HG03442 (cell line): ENCODE results near the gene SKAP1.
"Not testable (repeated sequence)": the region's sequence is repeated elsewhere in the genome, so short reads cannot be mapped to it uniquely, and the experiment has no call there.

Experiments used
- ATAC-seq: cut with Tn5 transposase; IDR thresholded peaks from one replicate; pipeline ENCODE4 v1.9.1; 2021; ENCODE audit warnings: mild to moderate bottlenecking, moderate library complexity; ENCODE audit not compliant: unreplicated experiment

SKAP1 gene

GRCh38 chr17:48293319-48294019 lies 136.5 kb downstream of the SKAP1 start:
- ATAC-seq: no peak

GRCh38 chr17:48290378-48290777 lies 139.6 kb downstream of the SKAP1 start:
- no peak for ATAC-seq

- ATAC-seq: not testable (repeated sequence)
Observed at GRCh38 chr17:48286917-48287316, 143.1 kb downstream of the SKAP1 start.

- no peak for ATAC-seq
Observed at GRCh38 chr17:48285614-48286013, 144.4 kb downstream of the SKAP1 start.

GRCh38 chr17:48283907-48284306 lies 146.1 kb downstream of the SKAP1 start:
- no peak for ATAC-seq

- ATAC-seq: no peak
Observed at GRCh38 chr17:48283411-48283810, 146.6 kb downstream of the SKAP1 start.

- ATAC-seq: no peak
Observed at GRCh38 chr17:48282303-48282702, 147.7 kb downstream of the SKAP1 start.

GRCh38 chr17:48278760-48279491 lies 151.1 kb downstream of the SKAP1 start:
- no peak for ATAC-seq

- ATAC-seq: no peak
Observed at GRCh38 chr17:48276776-48277175, 153.2 kb downstream of the SKAP1 start.

GRCh38 chr17:48270899-48271298 lies 159.1 kb downstream of the SKAP1 start:
- ATAC-seq: no peak

GRCh38 chr17:48269209-48269608 lies 160.8 kb downstream of the SKAP1 start:
- ATAC-seq: no peak

- no peak for ATAC-seq
Observed at GRCh38 chr17:48263731-48264035, 166.3 kb downstream of the SKAP1 start.

GRCh38 chr17:48262982-48263730 lies 166.9 kb downstream of the SKAP1 start:
- ATAC-seq: no peak

- ATAC-seq: no peak
Observed at GRCh38 chr17:48261297-48261880, 168.6 kb downstream of the SKAP1 start.

- no peak for ATAC-seq
Observed at GRCh38 chr17:48259694-48260291, 170.2 kb downstream of the SKAP1 start.

GRCh38 chr17:48258331-48258730 lies 171.7 kb downstream of the SKAP1 start:
- ATAC-seq: no peak

- ATAC-seq: no peak
Observed at GRCh38 chr17:48255759-48256158, 174.3 kb downstream of the SKAP1 start.

- no peak for ATAC-seq
Observed at GRCh38 chr17:48254896-48255295, 175.1 kb downstream of the SKAP1 start.

- ATAC-seq: no peak
Observed at GRCh38 chr17:48253975-48254374, 176.0 kb downstream of the SKAP1 start.

GRCh38 chr17:48251950-48252349 lies 178.1 kb downstream of the SKAP1 start:
- ATAC-seq: no peak

- no peak for ATAC-seq
Observed at GRCh38 chr17:48250949-48251348, 179.1 kb downstream of the SKAP1 start.
